Endothelial cell of hepatic sinusoid (primary cell): ENCODE measurements around the gene USH1G.
"Not testable (repeated sequence)": the region's sequence is repeated elsewhere in the genome, so short reads cannot be mapped to it uniquely, and the experiment has no call there.

Experiments used
- in situ Hi-C: cut with HindIII; loops from 2 replicates; pipeline ENCODE4 v1.10.0; 2017; ENCODE audit warnings: low sequenced_read_pairs

The USH1G gene

GRCh38 chr17:74877592-74878548 lies 45.2 kb downstream of the USH1G start:
- in situ Hi-C loops: no loop called here

- in situ Hi-C loops: no loop called here
These were observed 47.0 kb downstream of the USH1G start for GRCh38 chr17:74875977-74876593.

DNA sequence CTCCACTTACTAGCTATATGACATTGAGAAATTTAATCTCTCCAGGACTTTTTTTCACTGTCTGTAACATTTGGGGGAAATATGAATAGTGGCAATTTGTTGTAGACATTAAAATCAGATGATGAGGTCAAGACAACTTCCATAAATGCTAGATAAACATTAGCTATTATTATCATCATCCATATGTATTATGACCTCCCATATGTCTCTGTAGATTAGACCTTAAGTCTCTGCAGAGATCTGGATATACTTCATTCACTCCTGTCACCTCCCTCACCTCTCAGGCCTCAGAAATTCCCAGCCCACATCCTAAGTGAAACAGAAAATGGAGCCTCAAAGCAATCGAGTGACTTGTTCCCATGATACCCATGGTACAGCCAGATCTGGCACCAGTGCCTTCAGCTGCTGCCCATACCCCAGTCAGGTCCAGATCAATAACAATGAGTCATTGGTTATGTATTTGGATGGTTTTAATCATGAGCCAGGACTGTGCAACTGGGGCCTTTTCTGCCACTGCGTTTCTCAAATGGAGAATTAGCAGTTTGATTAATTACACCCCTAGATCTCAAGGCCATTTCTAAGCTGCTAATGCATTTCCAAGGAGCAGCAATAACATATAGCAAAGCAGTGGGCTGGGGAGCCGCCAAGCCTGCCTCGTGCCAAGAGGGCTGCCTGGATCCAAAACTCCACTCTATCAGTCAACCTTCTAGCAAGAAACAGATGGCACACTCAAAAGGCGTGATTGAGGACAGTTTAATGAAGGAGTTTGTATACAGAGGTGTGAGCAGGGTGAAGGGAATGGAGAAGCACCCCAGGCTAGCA lies 47.7 kb downstream of the USH1G start:
- in situ Hi-C loops: no loop called here

DNA sequence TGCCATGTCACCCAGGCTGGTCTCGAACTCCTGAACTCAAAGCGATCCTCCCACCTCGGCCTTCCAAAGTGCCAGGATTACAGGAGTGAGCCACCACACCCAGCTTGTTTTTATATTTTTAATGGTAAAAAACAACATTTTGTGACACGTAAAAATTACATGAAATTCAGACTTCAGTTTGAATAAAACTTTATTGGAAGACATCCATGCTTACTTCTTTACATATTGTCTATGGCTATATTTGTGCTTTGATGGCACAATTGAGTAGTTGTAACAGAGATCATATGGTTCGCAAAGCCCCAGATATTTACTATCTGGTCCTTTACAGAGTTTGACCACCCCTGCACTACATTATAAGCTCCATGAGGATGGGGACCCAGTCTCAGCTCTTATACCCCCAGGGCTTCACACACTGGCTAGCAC lies 48.4 kb downstream of the USH1G start:
- in situ Hi-C loops: no loop called here

- in situ Hi-C loops: no loop called here
These were observed 49.0 kb downstream of the USH1G start for GRCh38 chr17:74873874-74874614.

GRCh38 chr17:74873037-74873873 lies 49.8 kb downstream of the USH1G start:
- in situ Hi-C loops: no loop called here

GRCh38 chr17:74872313-74873036 lies 50.6 kb downstream of the USH1G start, which contains the start of gene FDXR:
Gene FDXR (minus strand): TSS chr17:74872994. CDS start chr17:74872944, 50 bp downstream.
- in situ Hi-C loops: no loop called here

DNA sequence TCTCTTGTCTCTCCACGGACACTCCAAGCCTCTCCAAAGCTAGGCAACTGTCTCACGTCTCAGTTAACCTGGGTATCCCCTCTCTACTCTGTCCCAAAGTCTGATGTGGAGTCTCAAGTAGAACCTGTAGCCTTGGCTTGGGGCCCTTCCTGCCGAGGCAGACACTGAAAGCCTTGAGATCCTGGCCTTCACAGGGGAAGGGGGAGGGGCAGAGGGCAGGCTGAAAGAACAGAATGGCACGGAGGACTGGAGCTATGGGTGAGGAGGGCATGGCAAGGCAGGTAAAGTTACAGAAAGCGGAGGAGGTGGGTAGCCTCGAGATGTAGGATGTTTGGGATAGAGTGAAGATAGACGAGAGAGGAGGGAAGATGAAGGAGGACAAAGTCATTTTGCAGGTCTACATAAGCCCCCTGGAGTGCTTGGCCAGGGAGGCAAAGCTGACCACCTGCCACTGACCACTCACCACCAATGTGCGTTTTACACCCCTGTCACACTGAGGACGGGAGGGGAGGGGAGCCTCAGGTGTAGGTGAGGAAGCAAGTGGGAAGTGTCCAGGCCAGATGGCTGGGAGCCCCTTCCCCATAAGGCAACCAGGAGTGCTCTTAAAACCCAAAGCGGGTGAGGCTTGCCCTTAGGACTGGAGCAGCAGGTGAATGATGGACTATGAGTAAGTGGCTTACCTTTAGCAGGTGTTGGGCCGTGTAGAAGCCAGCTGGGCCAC lies 51.5 kb downstream of the USH1G start:
- in situ Hi-C loops: no loop called here

DNA sequence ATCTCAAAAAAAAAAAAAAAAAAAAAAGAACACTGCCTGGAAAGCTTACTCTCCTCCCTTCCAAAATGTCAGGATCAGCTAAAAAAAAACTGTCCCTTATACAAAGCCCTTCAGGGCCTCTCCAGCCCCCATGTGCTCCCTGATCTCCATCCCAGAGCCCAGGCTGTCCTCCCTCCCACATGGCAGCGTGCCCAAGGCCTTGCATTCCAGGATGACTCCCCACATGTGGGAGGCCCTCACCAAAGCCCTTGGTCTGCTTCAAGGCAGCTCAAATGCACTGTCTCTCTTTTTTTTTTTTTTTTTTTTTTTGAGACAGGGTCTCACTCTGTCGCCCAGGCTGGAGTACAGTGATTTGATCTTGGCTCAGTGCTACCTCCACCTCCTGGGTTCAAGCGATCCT lies 52.5 kb downstream of the USH1G start:
- in situ Hi-C loops: no loop called here

- in situ Hi-C loops: not testable (repeated sequence)
These were observed 53.0 kb downstream of the USH1G start for GRCh38 chr17:74870028-74870427.

GRCh38 chr17:74868908-74869255 lies 54.2 kb downstream of the USH1G start:
- in situ Hi-C loops: no loop called here

- in situ Hi-C loops: no loop called here
These were observed 54.7 kb downstream of the USH1G start for GRCh38 chr17:74868251-74868907.

DNA sequence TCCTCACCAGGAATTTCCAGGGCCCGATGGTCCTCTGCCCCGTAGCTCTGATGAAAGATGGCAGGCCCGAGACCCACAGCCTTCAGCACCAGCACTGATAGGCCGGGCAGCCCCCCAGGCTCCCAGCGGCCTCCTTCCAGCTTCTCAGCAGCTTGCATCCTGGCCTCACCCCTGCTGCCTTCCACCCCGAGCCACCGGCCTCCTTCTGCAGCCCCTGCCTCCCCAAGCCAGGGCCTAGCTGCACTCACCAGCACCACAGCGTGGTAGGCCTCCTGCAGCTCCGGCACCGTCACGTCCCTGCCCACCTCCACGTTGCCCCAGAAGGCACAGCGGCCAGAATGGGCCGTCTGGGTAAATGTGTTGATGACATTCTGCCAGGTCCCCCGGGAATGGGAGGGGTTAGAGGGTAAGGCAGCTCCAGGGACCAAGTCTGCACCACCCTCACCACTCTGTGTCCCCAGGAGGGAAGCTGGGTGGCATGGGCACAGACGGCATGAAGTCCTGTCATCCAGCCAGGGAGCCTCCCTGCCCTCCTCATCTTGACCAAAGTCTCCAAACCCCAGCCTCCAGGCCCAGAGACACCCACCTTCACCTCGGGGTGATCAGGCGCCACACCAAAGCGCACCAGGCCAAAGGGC lies 56.7 kb downstream of the USH1G start:
- in situ Hi-C loops: no loop called here
